Epithelial cell of esophagus (primary cell): ENCODE measurements around the gene SRSF7.

ENCODE experiments used
- DNase-seq: peaks from one replicate; pipeline ENCODE4 v3.0.0; 2010; ENCODE audit warnings: low read depth
- H3K4me3 ChIP-seq: 2 replicates; pipeline ENCODE4 v1.5.1; 2011; ENCODE audit warnings: mild to moderate bottlenecking, low read length, control low read depth
- TF ChIP-seq, protein P1 (sequence below): IDR thresholded peaks from 2 replicates; pipeline ENCODE4 v1.5.1; 2011; ENCODE audit warnings: low read depth, mild to moderate bottlenecking, low read length, control low read depth, inconsistent platforms; ENCODE audit not compliant: insufficient read depth; ENCODE audit errors: missing control alignments

The SRSF7 gene

GRCh38 chr2:38731684-38732221 is 19.4 kb downstream of the SRSF7 start:
- H3K4me3 ChIP-seq: no peak overlapping the region
- DNase-seq: no peak
- TF ChIP-seq, protein P1, sequence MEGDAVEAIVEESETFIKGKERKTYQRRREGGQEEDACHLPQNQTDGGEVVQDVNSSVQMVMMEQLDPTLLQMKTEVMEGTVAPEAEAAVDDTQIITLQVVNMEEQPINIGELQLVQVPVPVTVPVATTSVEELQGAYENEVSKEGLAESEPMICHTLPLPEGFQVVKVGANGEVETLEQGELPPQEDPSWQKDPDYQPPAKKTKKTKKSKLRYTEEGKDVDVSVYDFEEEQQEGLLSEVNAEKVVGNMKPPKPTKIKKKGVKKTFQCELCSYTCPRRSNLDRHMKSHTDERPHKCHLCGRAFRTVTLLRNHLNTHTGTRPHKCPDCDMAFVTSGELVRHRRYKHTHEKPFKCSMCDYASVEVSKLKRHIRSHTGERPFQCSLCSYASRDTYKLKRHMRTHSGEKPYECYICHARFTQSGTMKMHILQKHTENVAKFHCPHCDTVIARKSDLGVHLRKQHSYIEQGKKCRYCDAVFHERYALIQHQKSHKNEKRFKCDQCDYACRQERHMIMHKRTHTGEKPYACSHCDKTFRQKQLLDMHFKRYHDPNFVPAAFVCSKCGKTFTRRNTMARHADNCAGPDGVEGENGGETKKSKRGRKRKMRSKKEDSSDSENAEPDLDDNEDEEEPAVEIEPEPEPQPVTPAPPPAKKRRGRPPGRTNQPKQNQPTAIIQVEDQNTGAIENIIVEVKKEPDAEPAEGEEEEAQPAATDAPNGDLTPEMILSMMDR: no peak

DNA sequence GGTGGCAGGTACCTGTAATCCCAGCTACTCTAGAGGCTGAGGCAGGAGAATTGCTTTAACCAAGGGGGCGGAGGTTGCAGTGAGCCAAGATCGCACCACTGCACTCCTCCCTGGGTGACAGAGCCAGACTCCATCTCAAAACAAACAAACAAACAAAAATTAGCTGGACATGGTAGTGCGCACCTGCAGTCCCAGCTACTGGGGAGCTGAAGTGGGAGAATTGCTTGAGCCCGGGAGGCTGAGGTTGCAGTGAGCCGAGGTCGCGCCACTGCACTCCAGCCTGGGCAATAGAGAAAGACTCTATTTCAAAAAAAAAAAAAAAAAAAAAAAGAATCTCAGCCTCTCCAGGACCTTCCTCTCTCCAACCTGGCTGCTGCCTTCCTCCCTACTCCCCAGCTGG is 20.1 kb downstream of the SRSF7 start:
- H3K4me3 ChIP-seq: no peak overlapping the region
- TF ChIP-seq, protein P1: no peak
- no peak for DNase-seq

GRCh38 chr2:38728694-38729093 is 22.5 kb downstream of the SRSF7 start:
- H3K4me3 ChIP-seq: no peak overlapping the region
- TF ChIP-seq, protein P1: no peak
- DNase-seq: no peak

DNA sequence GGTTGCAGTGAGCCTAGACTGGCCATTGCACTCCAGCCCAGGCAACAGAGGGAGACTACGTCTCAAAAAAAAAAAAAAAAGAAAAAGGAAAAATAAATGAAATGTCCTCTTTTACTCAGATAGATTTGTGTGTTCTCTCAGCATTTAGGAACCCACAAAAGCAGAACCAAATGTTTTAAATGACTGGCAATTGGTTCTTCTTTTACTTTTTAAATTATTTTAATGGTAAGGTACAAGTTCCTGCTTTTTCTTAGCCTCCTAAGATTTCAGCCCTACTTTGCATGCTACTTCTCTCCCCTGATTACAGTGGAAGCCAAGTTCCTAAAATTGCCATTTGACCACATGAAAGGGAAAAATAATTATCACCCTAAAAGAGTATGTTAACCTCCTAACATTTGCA is 23.5 kb downstream of the SRSF7 start:
- no peak overlapping the region for H3K4me3 ChIP-seq
- TF ChIP-seq, protein P1: no peak
- no peak for DNase-seq

- TF ChIP-seq, protein P1: no peak
- no peak overlapping the region for H3K4me3 ChIP-seq
- no peak for DNase-seq
These were observed 28.0 kb downstream of the SRSF7 start for GRCh38 chr2:38723173-38723572.

DNA sequence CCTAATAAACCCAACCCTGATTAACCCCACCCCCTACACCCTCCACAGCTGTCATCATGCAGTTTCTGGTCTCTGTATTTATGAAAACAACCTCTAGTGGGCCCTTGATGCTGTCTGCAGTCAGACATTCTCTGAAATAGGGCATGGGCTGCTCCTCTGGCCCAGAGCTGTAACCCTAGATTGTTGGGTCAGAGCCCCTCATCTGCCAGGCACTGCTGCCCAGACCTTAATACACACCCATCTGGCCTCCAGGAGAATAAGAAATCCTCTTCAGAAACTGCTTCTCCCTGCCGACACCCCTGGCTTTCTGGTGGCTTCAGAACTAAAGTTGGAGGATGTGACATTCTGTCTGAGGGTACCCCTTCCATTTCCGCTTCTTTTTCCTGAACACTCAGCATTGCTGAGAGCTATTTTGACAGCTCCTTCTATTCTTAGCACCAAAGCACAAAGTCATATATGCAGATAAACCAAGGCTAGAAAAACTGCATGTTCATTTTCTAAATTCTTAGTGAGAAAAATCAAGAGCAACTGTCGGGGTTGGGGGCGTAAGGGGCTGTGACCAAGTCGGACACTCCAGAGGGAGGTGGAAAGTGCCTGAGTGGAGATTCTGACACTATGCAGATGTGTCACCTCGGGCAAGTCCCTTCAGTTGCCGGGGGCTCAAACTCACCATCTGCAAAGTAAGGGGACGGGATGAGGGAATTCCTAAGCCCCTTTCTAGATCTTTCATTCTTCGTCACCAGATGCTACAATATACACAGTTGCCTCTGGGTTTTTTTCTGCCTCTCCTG is 28.7 kb downstream of the SRSF7 start:
- no peak for DNase-seq
- no peak overlapping the region for H3K4me3 ChIP-seq

More for the DNA sequence above, 28.7 kb downstream of the SRSF7 start:
- TF ChIP-seq, protein P1: no peak
